HCT116 (cell line): ENCODE results near the gene CYP4F3. TPM values are rescaled to one million over a fixed set of nuclear protein-coding genes. Genes with fewer than 3 reads are reported as not detected.

ENCODE experiments used
- ATAC-seq: fragments of 200-7000 bp; cut with Tn5 transposase; 2 replicates; pipeline ENCODE4 v1.9.1; 2020; ENCODE audit warnings: mild to moderate bottlenecking, moderate library complexity
- BruUV-seq: library from RNA; stranded (reverse); fragments of 400-500 nt; replicated peaks from 2 replicates; lab custom pipeline; 2021; lab: Mats Ljungman, UMichigan
- CTCF ChIA-PET: fragments of 300-600 bp; sonication (Branson Sonifier 250); formaldehyde crosslinking; loops from one replicate; lab custom pipeline; 2021; ENCODE audit warnings: antibody characterized with exemption; lab: Charles Lee
- POLR2A ChIA-PET: fragments of 300-600, 350-600 bp; sonication (Branson Sonifier 250); formaldehyde crosslinking; loops from one replicate; lab custom pipeline; 2021; ENCODE audit warnings: antibody characterized with exemption; lab: Charles Lee
- RAD21 ChIA-PET, 2 experiments: fragments of 300-600 bp; sonication (Branson Sonifier 250); formaldehyde crosslinking; loops; one replicate each; lab custom pipeline; 2023; ENCODE audit warnings: low total read pairs in 2 of 2; ENCODE audit not compliant: uncharacterized antibody in 2 of 2, unreplicated experiment in 2 of 2, low non-redundant PET in 1 of 2; lab: Charles Lee
- DNase-seq: peaks from one replicate; pipeline ENCODE4 v3.0.0-alpha.2; 2010; ENCODE audit warnings: low read depth, low spot score
- H2AFZ ChIP-seq: fragments of 200-600 bp; shearing (Covaris generic), sonication (generic); 2 replicates; pipeline ENCODE4 v1.6.1; 2017; ENCODE audit warnings: low read depth, mixed run types, mixed read lengths, antibody characterized with exemption, low read length; ENCODE audit not compliant: poor library complexity, severe bottlenecking
- H3K27ac ChIP-seq: 2 replicates; pipeline ENCODE4 v1.5.1; 2012; ENCODE audit warnings: low read depth, low read length
- H3K27me3 ChIP-seq: fragments of 200-600 bp; sonication (generic); 2 replicates; pipeline ENCODE4 v1.6.1; 2016; ENCODE audit warnings: mixed run types, low read length, mixed read lengths; ENCODE audit not compliant: insufficient read depth
- H3K36me3 ChIP-seq, 2 experiments: fragments of 200-500 bp in 1 of 2; fragments of 200-600 bp in 1 of 2; sonication (Bioruptor generic) in 1 of 2; sonication (generic) in 1 of 2; 2 replicates each; pipeline versions ENCODE4 v1.5.1 to v1.6.1; 2014 to 2016; ENCODE audit warnings: low read length in 2 of 2, inconsistent platforms in 1 of 2, mixed read lengths in 1 of 2, mixed run types in 1 of 2; ENCODE audit not compliant: insufficient read depth in 2 of 2, control insufficient read depth in 1 of 2
- H3K4me1 ChIP-seq, 2 experiments: fragments of 200-600 bp in 1 of 2; sonication (generic) in 1 of 2; 2 replicates each; pipeline versions ENCODE4 v1.5.1 to v1.6.1; 2012 to 2017; ENCODE audit warnings: low read length in 2 of 2, inconsistent platforms in 1 of 2, mild to moderate bottlenecking in 1 of 2, mixed read lengths in 1 of 2, mixed run types in 1 of 2, moderate library complexity in 1 of 2; ENCODE audit not compliant: insufficient read depth in 2 of 2, control insufficient read depth in 1 of 2
- H3K4me2 ChIP-seq: fragments of 200-600 bp; sonication (generic); 2 replicates; pipeline ENCODE4 v1.6.1; 2017; ENCODE audit warnings: mixed run types, low read length, mixed read lengths
- H3K4me3 ChIP-seq, 2 experiments: fragments of 200-600 bp in 1 of 2; sonication (generic) in 1 of 2; replicated peaks in 1 of 2; 2 replicates each; pipeline ENCODE4 v1.5.1; 2011 to 2016; ENCODE audit warnings: low read length in 2 of 2, control low read depth in 1 of 2, low read depth in 1 of 2, mild to moderate bottlenecking in 1 of 2, mixed read lengths in 1 of 2, mixed run types in 1 of 2
- H3K79me2 ChIP-seq: fragments of 200-600 bp; sonication (generic); 2 replicates; pipeline ENCODE4 v1.6.1; 2017; ENCODE audit warnings: mild to moderate bottlenecking, mixed run types, low read length, moderate library complexity, mixed read lengths; ENCODE audit not compliant: insufficient read depth
- H3K9ac ChIP-seq: fragments of 200-600 bp; sonication (generic); 2 replicates; pipeline ENCODE4 v1.6.1; 2016; ENCODE audit warnings: low read length, mixed read lengths
- H3K9me2 ChIP-seq: fragments of 200-600 bp; sonication (generic), shearing (Covaris generic); 2 replicates; pipeline ENCODE4 v1.6.1; 2017; ENCODE audit warnings: mixed run types, mild to moderate bottlenecking, moderate library complexity; ENCODE audit not compliant: insufficient read depth
- H3K9me3 ChIP-seq, 2 experiments: fragments of 200-500 bp in 1 of 2; fragments of 200-600 bp in 1 of 2; sonication (Bioruptor generic) in 1 of 2; sonication (generic) in 1 of 2; 2 replicates each; pipeline ENCODE4 v1.6.1; 2014 to 2017; ENCODE audit warnings: low read length in 2 of 2, mixed read lengths in 2 of 2, inconsistent platforms in 1 of 2, low read depth in 1 of 2, mild to moderate bottlenecking in 1 of 2, mixed run types in 1 of 2, moderate library complexity in 1 of 2; ENCODE audit not compliant: control insufficient read depth in 1 of 2, insufficient read depth in 1 of 2
- H4K20me1 ChIP-seq: fragments of 200-600 bp; sonication (generic), shearing (Covaris generic); 2 replicates; pipeline ENCODE4 v1.6.1; 2017; ENCODE audit warnings: mixed run types, mild to moderate bottlenecking, moderate library complexity; ENCODE audit not compliant: insufficient read depth
- CEBPB ChIP-seq: IDR thresholded peaks from 2 replicates; pipeline ENCODE4 v1.6.1; 2012; ENCODE audit warnings: low read depth
- EGR1 ChIP-seq: IDR thresholded peaks from 2 replicates; pipeline ENCODE4 v1.6.1; 2012; ENCODE audit warnings: low read depth
- ELF1 ChIP-seq: IDR thresholded peaks from 2 replicates; pipeline ENCODE4 v1.6.1; 2012; ENCODE audit warnings: low read depth, borderline replicate concordance
- EZH2 ChIP-seq: fragments of 200-600 bp; sonication (generic); IDR thresholded peaks from 2 replicates; pipeline ENCODE4 v1.6.1; 2017; ENCODE audit warnings: antibody characterized with exemption, mixed run types
- FOSL1 ChIP-seq: IDR thresholded peaks from 2 replicates; pipeline ENCODE4 v1.6.1; 2012; ENCODE audit warnings: low read depth
- JUND ChIP-seq: IDR thresholded peaks from 2 replicates; pipeline ENCODE4 v1.6.1; 2012
- POLR2A ChIP-seq: IDR thresholded peaks from 2 replicates; pipeline ENCODE4 v1.7.0; 2011; ENCODE audit warnings: borderline replicate concordance; ENCODE audit not compliant: insufficient read depth, insufficient read length; ENCODE audit errors: extremely low read depth
- POLR2AphosphoS5 ChIP-seq: IDR thresholded peaks from 2 replicates; pipeline ENCODE4 v1.6.1; 2011; ENCODE audit warnings: mild to moderate bottlenecking, low read depth, low read length, moderate library complexity
- RAD21 ChIP-seq: IDR thresholded peaks from 2 replicates; pipeline ENCODE4 v1.6.1; 2012; ENCODE audit warnings: low read depth, mild to moderate bottlenecking
- SIN3A ChIP-seq: IDR thresholded peaks from 2 replicates; pipeline ENCODE4 v1.6.1; 2012; ENCODE audit warnings: low read depth
- SP1 ChIP-seq: IDR thresholded peaks from 2 replicates; pipeline ENCODE4 v1.6.1; 2012; ENCODE audit warnings: low read depth
- SRF ChIP-seq: IDR thresholded peaks from 2 replicates; pipeline ENCODE4 v1.6.1; 2012; ENCODE audit warnings: low read depth
- TCF7L2 ChIP-seq: IDR thresholded peaks from 2 replicates; pipeline ENCODE4 v1.7.0; 2011; ENCODE audit warnings: borderline replicate concordance, inconsistent platforms; ENCODE audit not compliant: insufficient read depth, insufficient read length; ENCODE audit errors: extremely low read depth
- ZFX ChIP-seq: fragments of 450-650 bp; IDR thresholded peaks from 2 replicates; pipeline ENCODE4 v1.6.1; 2017
- ZNF274 ChIP-seq: fragments of 200-500 bp; sonication (Bioruptor generic); IDR thresholded peaks from 2 replicates; pipeline ENCODE4 v1.6.1; 2014; ENCODE audit warnings: mild to moderate bottlenecking, low read depth, low read length, inconsistent platforms
- intact Hi-C: fragments of 100-400 bp; cut with micrococcal nuclease; formaldehyde crosslinking; loops from 2 replicates; pipeline ENCODE4 v1.10.0; 2022
- total RNA-seq: library from RNA; stranded (reverse); gene quantifications from one replicate; pipeline ENCODE4 v1.2.1, GENCODE V29; 2021; ENCODE audit not compliant: unreplicated experiment
- TF ChIP-seq, protein P1 (sequence below), 3 experiments: fragments of 200-600 bp in 1 of 3; sonication (generic) in 1 of 3; IDR thresholded peaks in 2 of 3; conservative IDR thresholded peaks in 1 of 3; 2 replicates each; pipeline ENCODE4 v1.5.1; 2012 to 2017; ENCODE audit warnings: low read depth in 2 of 3, low read length in 2 of 3, antibody characterized with exemption in 1 of 3, borderline replicate concordance in 1 of 3, control low read depth in 1 of 3, mild to moderate bottlenecking in 1 of 3, mixed read lengths in 1 of 3, mixed run types in 1 of 3, moderate library complexity in 1 of 3; ENCODE audit not compliant: insufficient read depth in 1 of 3
- TF ChIP-seq, protein P2 (sequence below): IDR thresholded peaks from 2 replicates; pipeline ENCODE4 v1.6.1; 2012; ENCODE audit warnings: low read depth

The CYP4F3 gene
- total RNA-seq, 1 experiment from 2014 or later, result 3.6 TPM

GRCh38 chr19:15643387-15643786 lies 2.7 kb downstream of the CYP4F3 start:
- CTCF ChIA-PET, result no interaction called here

DNA sequence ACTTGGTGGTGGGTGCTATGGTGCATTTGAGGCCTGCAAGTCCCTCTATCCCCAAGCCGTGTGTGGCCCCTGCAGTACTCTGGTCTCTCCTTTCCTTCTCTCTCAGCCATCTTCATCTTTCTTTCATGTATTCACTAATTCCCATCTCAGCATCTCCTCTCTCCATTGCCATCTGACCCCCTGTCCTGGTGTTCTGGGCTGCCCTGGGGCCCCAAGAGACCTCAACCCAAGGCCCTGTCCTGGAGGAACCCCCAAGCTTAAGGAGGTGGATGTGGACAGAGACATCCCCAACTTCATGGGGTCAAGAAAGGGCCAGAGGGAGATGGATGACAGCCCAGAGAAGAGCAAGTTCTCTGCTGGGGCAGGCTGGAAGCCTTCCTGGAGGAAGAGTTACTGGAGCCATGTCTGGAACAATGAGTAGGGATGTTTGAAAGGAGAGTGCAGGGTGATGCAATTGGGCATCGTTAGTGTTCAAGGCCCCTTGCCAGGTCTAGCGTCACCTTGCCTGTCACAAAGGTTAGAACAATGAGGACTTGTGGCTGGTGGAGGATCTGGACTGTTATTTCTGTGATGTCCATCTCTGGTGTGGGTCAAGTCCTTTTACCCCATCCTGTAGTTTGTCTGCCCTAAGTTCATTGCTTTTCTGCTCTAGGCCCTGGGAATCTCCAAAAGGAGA lies 3.5 kb downstream of the CYP4F3 start:
- POLR2A ChIA-PET, result no interaction called here
- Histone ChIP-seq H3K27me3 (no peaks in the 10 kb centered on the region), H4K20me1 (no peaks in the 10 kb centered on the region), H3K36me3 (no peaks in the 10 kb centered on the region), H3K9me3 (no peaks in the 10 kb centered on the region), H3K4me1 (peaks cover 16 to 30% of the 10 kb centered on the region in 2 experiments), H3K79me2 (no peaks in the 10 kb centered on the region), H3K27ac (no peak overlapping the region), H3K9ac (no peak overlapping the region), H3K9me2 (no peaks in the 10 kb centered on the region), H2AFZ (no peak overlapping the region), H3K4me2 (no peak overlapping the region), H3K4me3 (no peak overlapping the region)
- DNase-seq, result no peak
- intact Hi-C loops, result no loop called here
- CTCF ChIA-PET, result no interaction called here
- RAD21 ChIA-PET, result no interaction called here
- no TSS peak for BruUV-seq
- no peak for ATAC-seq
- TF ChIP-seq TCF7L2 (no peak), POLR2A (no peak), POLR2AphosphoS5 (no peak), ZNF274 (no peak), RAD21 (no peak), CEBPB (no peak), SP1 (no peak), ELF1 (no peak), EGR1 (no peak), ZFX (no peak), SRF (no peak), SIN3A (no peak)
- TF ChIP-seq, protein P1, sequence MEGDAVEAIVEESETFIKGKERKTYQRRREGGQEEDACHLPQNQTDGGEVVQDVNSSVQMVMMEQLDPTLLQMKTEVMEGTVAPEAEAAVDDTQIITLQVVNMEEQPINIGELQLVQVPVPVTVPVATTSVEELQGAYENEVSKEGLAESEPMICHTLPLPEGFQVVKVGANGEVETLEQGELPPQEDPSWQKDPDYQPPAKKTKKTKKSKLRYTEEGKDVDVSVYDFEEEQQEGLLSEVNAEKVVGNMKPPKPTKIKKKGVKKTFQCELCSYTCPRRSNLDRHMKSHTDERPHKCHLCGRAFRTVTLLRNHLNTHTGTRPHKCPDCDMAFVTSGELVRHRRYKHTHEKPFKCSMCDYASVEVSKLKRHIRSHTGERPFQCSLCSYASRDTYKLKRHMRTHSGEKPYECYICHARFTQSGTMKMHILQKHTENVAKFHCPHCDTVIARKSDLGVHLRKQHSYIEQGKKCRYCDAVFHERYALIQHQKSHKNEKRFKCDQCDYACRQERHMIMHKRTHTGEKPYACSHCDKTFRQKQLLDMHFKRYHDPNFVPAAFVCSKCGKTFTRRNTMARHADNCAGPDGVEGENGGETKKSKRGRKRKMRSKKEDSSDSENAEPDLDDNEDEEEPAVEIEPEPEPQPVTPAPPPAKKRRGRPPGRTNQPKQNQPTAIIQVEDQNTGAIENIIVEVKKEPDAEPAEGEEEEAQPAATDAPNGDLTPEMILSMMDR (IDR thresholded peaks at IDR 0.05 in 2 of 3, conservative IDR thresholded peaks at IDR 0.05 in 1 of 3; ENCODE audit: borderline replicate concordance in 1 of 3, insufficient read depth in 1 of 3, low read depth in 2 of 3, low read length in 2 of 3), result no peak
- TF ChIP-seq, protein P2, sequence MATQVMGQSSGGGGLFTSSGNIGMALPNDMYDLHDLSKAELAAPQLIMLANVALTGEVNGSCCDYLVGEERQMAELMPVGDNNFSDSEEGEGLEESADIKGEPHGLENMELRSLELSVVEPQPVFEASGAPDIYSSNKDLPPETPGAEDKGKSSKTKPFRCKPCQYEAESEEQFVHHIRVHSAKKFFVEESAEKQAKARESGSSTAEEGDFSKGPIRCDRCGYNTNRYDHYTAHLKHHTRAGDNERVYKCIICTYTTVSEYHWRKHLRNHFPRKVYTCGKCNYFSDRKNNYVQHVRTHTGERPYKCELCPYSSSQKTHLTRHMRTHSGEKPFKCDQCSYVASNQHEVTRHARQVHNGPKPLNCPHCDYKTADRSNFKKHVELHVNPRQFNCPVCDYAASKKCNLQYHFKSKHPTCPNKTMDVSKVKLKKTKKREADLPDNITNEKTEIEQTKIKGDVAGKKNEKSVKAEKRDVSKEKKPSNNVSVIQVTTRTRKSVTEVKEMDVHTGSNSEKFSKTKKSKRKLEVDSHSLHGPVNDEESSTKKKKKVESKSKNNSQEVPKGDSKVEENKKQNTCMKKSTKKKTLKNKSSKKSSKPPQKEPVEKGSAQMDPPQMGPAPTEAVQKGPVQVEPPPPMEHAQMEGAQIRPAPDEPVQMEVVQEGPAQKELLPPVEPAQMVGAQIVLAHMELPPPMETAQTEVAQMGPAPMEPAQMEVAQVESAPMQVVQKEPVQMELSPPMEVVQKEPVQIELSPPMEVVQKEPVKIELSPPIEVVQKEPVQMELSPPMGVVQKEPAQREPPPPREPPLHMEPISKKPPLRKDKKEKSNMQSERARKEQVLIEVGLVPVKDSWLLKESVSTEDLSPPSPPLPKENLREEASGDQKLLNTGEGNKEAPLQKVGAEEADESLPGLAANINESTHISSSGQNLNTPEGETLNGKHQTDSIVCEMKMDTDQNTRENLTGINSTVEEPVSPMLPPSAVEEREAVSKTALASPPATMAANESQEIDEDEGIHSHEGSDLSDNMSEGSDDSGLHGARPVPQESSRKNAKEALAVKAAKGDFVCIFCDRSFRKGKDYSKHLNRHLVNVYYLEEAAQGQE, result no peak

More at GRCh38 chr19:15643387-15643786, 2.7 kb downstream of the CYP4F3 start:
- TF ChIP-seq FOSL1, result no peak
- TF ChIP-seq EZH2, result no peak
- no peak for TF ChIP-seq ZNF274
- TF ChIP-seq ELF1, result no peak
- no peak for TF ChIP-seq SRF
- TF ChIP-seq JUND, result no peak
- no peaks in the 10 kb centered on the region for H3K27me3 ChIP-seq
- BruUV-seq, result no TSS peak
- RAD21 ChIA-PET, result no interaction called here
- no peaks in the 10 kb centered on the region for H3K79me2 ChIP-seq
- no peaks in the 10 kb centered on the region for H3K9me3 ChIP-seq
- DNase-seq, result no peak
- no peak overlapping the region for H3K9ac ChIP-seq
- H3K4me2 ChIP-seq, result no peak overlapping the region
- H3K36me3 ChIP-seq, result no peaks in the 10 kb centered on the region
- H4K20me1 ChIP-seq, result no peaks in the 10 kb centered on the region
- H3K27ac ChIP-seq, result no peak overlapping the region
- no peak overlapping the region for H3K4me3 ChIP-seq
- POLR2A ChIA-PET, result no interaction called here
- H2AFZ ChIP-seq, result no peak overlapping the region
- no peak for ATAC-seq
- no peaks in the 10 kb centered on the region for H3K9me2 ChIP-seq
- intact Hi-C loops, result no loop called here
- H3K4me1 ChIP-seq, result peaks cover 16 to 30% of the 10 kb centered on the region in 2 experiments
